ENCODE measurements around the gene GPRC5B. TPM values are rescaled to one million over a fixed set of nuclear protein-coding genes. Genes with fewer than 3 reads are reported as not detected.

The GPRC5B gene
- total RNA-seq, 4 donors from 2014 or later: 14.1 to 29.4 (median 21.4) TPM

GRCh38 chr16:19898924-19899604, 14.4 kb upstream of the GPRC5B start:
- no peak for DNase-seq (ENCODE audit: extremely low spot score)
- Histone ChIP-seq H3K27me3 (peaks cover 0 to 11% (median 0%) of the 10 kb centered on the region in 4 donors), H3K4me3 (no peak overlapping the region), H3K9me3 (no peaks in the 10 kb centered on the region), H3K4me1 (no peaks in the 10 kb centered on the region), H3K27ac (replicated peaks in 1 of 4) (no peak overlapping the region), H3K36me3 (no peaks in the 10 kb centered on the region)
- TF ChIP-seq POLR2AphosphoS5 (IDR thresholded peaks at IDR 0.05) (no peak), CTCF (IDR thresholded peaks at IDR 0.05) (peak; percentile 50 to 77 (median 53))
- intact Hi-C loops (cut with DNase I): no loop called here
- WGBS: 19% methylated on average over 13 of the region's 13 CpGs

GRCh38 chr16:19898166-19898565, 13.5 kb upstream of the GPRC5B start:
- Histone ChIP-seq H3K36me3 (no peaks in the 10 kb centered on the region), H3K9me3 (no peaks in the 10 kb centered on the region), H3K27me3 (peaks cover 0 to 11% (median 0%) of the 10 kb centered on the region in 4 donors), H3K4me1 (no peaks in the 10 kb centered on the region), H3K27ac (replicated peaks in 1 of 4) (no peak overlapping the region), H3K4me3 (no peak overlapping the region)
- 66% methylated on average over 5 of the region's 5 CpGs for WGBS
- TF ChIP-seq CTCF (IDR thresholded peaks at IDR 0.05): no peak
- TF ChIP-seq POLR2A (IDR thresholded peaks at IDR 0.05; ENCODE audit: low read depth): no peak
- TF ChIP-seq EP300 (IDR thresholded peaks at IDR 0.05): no peak
- no peak for TF ChIP-seq POLR2AphosphoS5 (IDR thresholded peaks at IDR 0.05)
- DNase-seq (ENCODE audit: extremely low spot score): no peak
- intact Hi-C loops (cut with DNase I): no loop called here

GRCh38 chr16:19896951-19897350, 12.3 kb upstream of the GPRC5B start:
- Histone ChIP-seq H3K36me3 (no peaks in the 10 kb centered on the region), H3K27me3 (peaks cover 0 to 11% (median 0%) of the 10 kb centered on the region in 4 donors), H3K4me3 (no peak overlapping the region), H3K9me3 (no peaks in the 10 kb centered on the region), H3K4me1 (no peaks in the 10 kb centered on the region), H3K27ac (replicated peaks in 1 of 4) (no peak overlapping the region)
- intact Hi-C loops (cut with DNase I): no loop called here
- TF ChIP-seq EP300 (IDR thresholded peaks at IDR 0.05): no peak
- TF ChIP-seq POLR2A (IDR thresholded peaks at IDR 0.05; ENCODE audit: low read depth): no peak
- TF ChIP-seq POLR2AphosphoS5 (IDR thresholded peaks at IDR 0.05): no peak
- TF ChIP-seq CTCF (IDR thresholded peaks at IDR 0.05): no peak
- 85% methylated on average over 5 of the region's 5 CpGs for WGBS
- no peak for DNase-seq (ENCODE audit: extremely low spot score)

- peaks cover 0 to 5% (median 0%) of the 10 kb centered on the region in 4 donors for H3K9me3 ChIP-seq
- no peak for DNase-seq (ENCODE audit: extremely low spot score)
- no peak for TF ChIP-seq POLR2A (IDR thresholded peaks at IDR 0.05; ENCODE audit: low read depth)
- TF ChIP-seq POLR2AphosphoS5 (IDR thresholded peaks at IDR 0.05): no peak
- TF ChIP-seq CTCF (IDR thresholded peaks at IDR 0.05): no peak
- no peak for TF ChIP-seq EP300 (IDR thresholded peaks at IDR 0.05)
- intact Hi-C loops (cut with DNase I): no loop called here
- no peak overlapping the region for H3K4me3 ChIP-seq
- no peak overlapping the region for H3K27ac ChIP-seq (replicated peaks in 1 of 4)
- no peaks in the 10 kb centered on the region for H3K36me3 ChIP-seq
- H3K4me1 ChIP-seq: no peaks in the 10 kb centered on the region
- 88% methylated on average over 7 of the region's 7 CpGs for WGBS
- peaks cover 0 to 11% (median 0%) of the 10 kb centered on the region in 4 donors for H3K27me3 ChIP-seq
Measured at GRCh38 chr16:19894586-19894985, 9.9 kb upstream of the GPRC5B start.

- H3K27me3 ChIP-seq: peaks cover 0 to 2% (median 0%) of the 10 kb centered on the region in 4 donors
- TF ChIP-seq POLR2AphosphoS5 (IDR thresholded peaks at IDR 0.05) (no peak), CTCF (IDR thresholded peaks at IDR 0.05) (no peak)
- H3K9me3 ChIP-seq: peaks cover 0 to 5% (median 0%) of the 10 kb centered on the region in 4 donors
- H3K4me1 ChIP-seq: no peaks in the 10 kb centered on the region
- intact Hi-C loops (cut with DNase I): no loop called here
- 97% methylated on average over 12 of the region's 12 CpGs for WGBS
- DNase-seq (ENCODE audit: extremely low spot score): no peak
- no peak overlapping the region for H3K27ac ChIP-seq (replicated peaks in 1 of 4)
- no peak overlapping the region for H3K4me3 ChIP-seq
- H3K36me3 ChIP-seq: no peaks in the 10 kb centered on the region
Measured at GRCh38 chr16:19892902-19893301, 8.3 kb upstream of the GPRC5B start.
